Peyer's patch (tissue), 4 donors: ENCODE results near the gene UMODL1.

Experiments
- POLR2A ChIP-seq, 2 donors: fragments of 450-650 bp; IDR thresholded peaks; one replicate each; pipeline ENCODE4 v1.5.1; 2017; ENCODE audit warnings: antibody characterized with exemption in 2 of 2, mild to moderate bottlenecking in 2 of 2, moderate library complexity in 2 of 2
- TF ChIP-seq, protein P1 (sequence below), 6 experiments: fragments of 450-650 bp in 4 of 6; fragments of 200-600 bp in 2 of 6; sonication (generic) in 1 of 6; IDR thresholded peaks; one replicate each; pipeline ENCODE4 v1.5.1; 2017 to 2019; ENCODE audit warnings: antibody characterized with exemption in 6 of 6, mild to moderate bottlenecking in 3 of 6, moderate library complexity in 1 of 6

DNA sequence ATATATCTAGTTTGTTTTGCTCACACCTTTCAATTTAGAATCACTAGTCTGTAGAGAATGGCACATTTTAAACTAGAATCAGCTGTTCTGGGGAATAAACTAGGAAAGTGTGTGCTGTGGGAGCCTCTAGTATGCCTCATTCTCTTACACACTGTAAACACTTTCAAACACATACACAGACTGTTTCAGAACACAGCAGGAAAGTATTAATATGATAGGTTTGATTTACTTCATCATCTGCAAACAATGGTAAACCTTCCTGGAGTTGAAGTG is 80.8 kb downstream of the UMODL1 start:
- TF ChIP-seq POLR2A (IDR thresholded peaks at IDR 0.05): no peak
- TF ChIP-seq, protein P1, sequence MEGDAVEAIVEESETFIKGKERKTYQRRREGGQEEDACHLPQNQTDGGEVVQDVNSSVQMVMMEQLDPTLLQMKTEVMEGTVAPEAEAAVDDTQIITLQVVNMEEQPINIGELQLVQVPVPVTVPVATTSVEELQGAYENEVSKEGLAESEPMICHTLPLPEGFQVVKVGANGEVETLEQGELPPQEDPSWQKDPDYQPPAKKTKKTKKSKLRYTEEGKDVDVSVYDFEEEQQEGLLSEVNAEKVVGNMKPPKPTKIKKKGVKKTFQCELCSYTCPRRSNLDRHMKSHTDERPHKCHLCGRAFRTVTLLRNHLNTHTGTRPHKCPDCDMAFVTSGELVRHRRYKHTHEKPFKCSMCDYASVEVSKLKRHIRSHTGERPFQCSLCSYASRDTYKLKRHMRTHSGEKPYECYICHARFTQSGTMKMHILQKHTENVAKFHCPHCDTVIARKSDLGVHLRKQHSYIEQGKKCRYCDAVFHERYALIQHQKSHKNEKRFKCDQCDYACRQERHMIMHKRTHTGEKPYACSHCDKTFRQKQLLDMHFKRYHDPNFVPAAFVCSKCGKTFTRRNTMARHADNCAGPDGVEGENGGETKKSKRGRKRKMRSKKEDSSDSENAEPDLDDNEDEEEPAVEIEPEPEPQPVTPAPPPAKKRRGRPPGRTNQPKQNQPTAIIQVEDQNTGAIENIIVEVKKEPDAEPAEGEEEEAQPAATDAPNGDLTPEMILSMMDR (IDR thresholded peaks at IDR 0.05): no peak
